Measurements from ENCODE around the gene RCAN1. TPM values are rescaled to one million over a fixed set of nuclear protein-coding genes. Genes with fewer than 3 reads are reported as not detected.
A peak's percentile ranks its signal among the peaks of the same experiment; 100 is the strongest.

The RCAN1 gene
- total RNA-seq, 2 donors from 2014 or later: 20.8 to 29.0 TPM

DNA sequence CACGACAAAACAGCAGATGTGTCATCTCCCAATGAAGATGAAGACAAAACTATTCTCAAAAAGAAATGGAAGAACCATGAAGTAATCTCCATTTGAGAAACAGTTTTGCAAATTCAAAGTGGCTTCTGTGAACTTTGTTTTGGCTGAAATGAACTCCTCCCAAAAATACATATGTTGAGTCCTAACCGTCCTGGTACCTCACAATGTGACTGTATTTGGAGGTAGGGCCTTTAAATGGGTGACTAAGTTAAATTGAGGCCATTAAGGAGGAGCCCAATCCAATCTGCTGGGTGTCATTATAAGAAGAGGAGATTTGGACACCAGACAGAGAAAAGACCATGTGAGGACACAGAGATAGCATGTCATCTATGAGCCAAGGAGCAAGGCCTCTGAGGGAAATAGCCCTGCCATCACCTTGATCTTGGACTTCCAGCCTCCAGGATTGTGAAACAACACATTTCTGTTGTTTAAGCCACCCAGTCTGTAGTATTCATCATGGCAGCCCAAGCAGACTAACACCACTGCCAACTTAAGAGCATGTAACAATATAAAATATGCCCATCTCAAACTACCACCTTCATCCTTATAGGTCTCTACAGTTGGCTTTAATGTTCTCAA lies 64.6 kb downstream of the RCAN1 start:
- H3K4me1 ChIP-seq: peaks cover 17% of the 10 kb centered on the region
- intact Hi-C loops (cut with DNase I): no loop called here

DNA sequence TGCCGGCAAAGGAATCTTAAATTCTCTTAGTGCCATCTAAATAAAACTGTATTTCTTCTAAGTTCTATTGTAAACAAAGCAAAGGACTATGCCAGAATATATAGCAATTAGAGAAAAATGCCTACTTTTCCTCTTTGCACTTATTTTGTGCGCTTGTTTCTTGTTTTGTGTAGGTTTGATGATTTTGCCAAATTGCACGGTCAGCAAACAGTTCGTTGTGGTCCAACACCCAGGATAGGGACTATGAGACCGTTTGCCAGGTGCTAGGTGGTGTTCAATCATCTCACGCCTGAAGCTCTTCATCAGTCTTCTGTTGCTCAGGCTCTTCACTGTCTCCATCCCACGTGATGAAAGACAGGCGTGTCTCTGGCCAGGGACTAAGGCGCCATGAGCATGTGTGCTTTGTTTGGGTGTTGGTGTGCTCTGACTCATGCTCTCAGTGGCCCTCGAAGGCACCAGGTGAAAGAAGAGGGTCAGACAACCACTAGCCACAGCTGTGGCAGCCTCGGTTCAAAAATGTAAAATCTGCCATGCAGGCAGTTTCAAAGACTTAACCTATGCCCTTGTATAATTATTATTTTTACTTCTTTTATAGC lies 66.0 kb downstream of the RCAN1 start:
- intact Hi-C loops (cut with DNase I): no loop called here
- Histone ChIP-seq H3K27ac (no peak overlapping the region), H3K9me3 (no peaks in the 10 kb centered on the region), H3K27me3 (no peaks in the 10 kb centered on the region), H3K36me3 (replicated peaks in 1 of 2; ENCODE audit: insufficient read depth in 1 of 2, low read depth in 2 of 2) (no peaks in the 10 kb centered on the region), H3K4me3 (no peak overlapping the region), H3K4me1 (peaks cover 28% of the 10 kb centered on the region)
- TF ChIP-seq, protein P1, sequence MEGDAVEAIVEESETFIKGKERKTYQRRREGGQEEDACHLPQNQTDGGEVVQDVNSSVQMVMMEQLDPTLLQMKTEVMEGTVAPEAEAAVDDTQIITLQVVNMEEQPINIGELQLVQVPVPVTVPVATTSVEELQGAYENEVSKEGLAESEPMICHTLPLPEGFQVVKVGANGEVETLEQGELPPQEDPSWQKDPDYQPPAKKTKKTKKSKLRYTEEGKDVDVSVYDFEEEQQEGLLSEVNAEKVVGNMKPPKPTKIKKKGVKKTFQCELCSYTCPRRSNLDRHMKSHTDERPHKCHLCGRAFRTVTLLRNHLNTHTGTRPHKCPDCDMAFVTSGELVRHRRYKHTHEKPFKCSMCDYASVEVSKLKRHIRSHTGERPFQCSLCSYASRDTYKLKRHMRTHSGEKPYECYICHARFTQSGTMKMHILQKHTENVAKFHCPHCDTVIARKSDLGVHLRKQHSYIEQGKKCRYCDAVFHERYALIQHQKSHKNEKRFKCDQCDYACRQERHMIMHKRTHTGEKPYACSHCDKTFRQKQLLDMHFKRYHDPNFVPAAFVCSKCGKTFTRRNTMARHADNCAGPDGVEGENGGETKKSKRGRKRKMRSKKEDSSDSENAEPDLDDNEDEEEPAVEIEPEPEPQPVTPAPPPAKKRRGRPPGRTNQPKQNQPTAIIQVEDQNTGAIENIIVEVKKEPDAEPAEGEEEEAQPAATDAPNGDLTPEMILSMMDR (IDR thresholded peaks at IDR 0.05): no peak
- DNase-seq (no peak), ATAC-seq (no peak)
- 90 to 92% methylated on average over 11 of the region's 11 CpGs for WGBS, 2 donors

More for the DNA sequence above, 64.6 kb downstream of the RCAN1 start:
- no peak overlapping the region for H3K4me3 ChIP-seq
- no peak for DNase-seq
- H3K27ac ChIP-seq: no peak overlapping the region
- WGBS, 2 donors: 71 to 94% methylated on average over 2 of the region's 2 CpGs
- no peak for ATAC-seq
- H3K9me3 ChIP-seq: no peaks in the 10 kb centered on the region
- H3K36me3 ChIP-seq (replicated peaks in 1 of 2; ENCODE audit: insufficient read depth in 1 of 2, low read depth in 2 of 2): no peaks in the 10 kb centered on the region
- H3K27me3 ChIP-seq: no peaks in the 10 kb centered on the region
- TF ChIP-seq POLR2A (IDR thresholded peaks at IDR 0.05): no peak
- TF ChIP-seq, protein P1 (IDR thresholded peaks at IDR 0.05): no peak

DNA sequence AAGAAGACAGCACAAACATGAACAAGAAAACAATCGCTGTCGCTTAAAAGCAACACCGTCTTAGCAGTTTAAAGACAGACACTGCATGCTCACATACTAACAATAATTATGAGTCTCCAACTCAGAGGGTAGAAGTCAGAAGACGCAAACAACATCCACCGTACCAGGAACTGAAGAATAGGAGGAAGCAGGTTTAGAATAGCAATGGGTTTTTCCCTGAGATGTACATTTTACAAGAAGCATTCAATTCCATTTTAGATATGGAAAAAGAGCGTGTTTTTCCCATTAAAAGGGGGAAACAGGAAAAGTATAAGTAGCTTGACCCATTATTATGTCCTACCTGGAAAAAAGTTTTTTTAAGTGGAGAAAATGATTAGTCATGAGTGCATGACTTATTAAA lies 68.4 kb downstream of the RCAN1 start:
- 77 to 90% methylated on average over 6 of the region's 6 CpGs for WGBS, 2 donors
- intact Hi-C loops (cut with DNase I): no loop called here

DNA sequence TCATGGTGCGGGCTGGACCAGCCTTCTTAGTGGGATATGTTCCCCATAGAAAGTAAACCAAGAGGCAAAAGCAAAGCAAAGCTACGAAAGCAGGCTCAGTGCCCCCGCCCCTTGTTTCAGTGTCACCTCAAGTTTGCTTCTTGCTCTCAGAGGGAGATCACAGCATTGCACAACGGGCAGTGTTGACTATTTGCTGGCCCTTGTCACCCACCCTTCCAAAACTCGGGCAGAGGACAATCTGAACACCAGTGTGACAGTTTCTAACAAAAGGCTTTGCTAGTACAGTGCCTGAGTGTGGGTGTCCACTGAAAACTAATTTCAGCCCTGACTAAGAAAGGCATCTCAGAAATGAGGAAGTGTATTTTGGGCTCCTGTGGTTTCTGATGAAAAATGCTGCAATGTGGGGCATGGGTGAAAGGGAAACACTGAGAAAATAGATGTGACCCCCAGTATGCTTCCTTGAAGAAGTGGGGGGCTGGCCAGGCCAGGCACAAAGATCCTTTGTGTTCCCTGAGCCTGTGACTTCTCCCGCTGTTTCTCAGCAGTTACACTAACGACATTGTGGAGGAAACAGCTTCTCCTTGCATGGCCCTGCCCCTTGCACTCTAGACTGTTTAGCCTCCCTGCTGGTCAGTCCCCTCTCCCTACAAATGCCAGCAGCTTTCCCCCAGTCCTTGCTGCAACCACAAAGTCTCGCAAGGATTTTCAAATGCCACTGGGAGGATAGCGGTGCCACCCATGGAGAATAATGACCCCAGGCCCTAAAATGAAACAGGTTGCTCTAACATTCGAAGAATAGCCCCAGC lies 69.6 kb downstream of the RCAN1 start:
- 48 to 74% methylated on average over 10 of the region's 10 CpGs for WGBS, 2 donors
- H3K27me3 ChIP-seq: no peaks in the 10 kb centered on the region
- TF ChIP-seq POLR2A (IDR thresholded peaks at IDR 0.05): peak in 2 of 3 donors; percentile 21 to 37
- TF ChIP-seq, protein P1 (IDR thresholded peaks at IDR 0.05): no peak
- no peaks in the 10 kb centered on the region for H3K36me3 ChIP-seq (replicated peaks in 1 of 2; ENCODE audit: insufficient read depth in 1 of 2, low read depth in 2 of 2)
- peaks cover 29% of the 10 kb centered on the region for H3K4me1 ChIP-seq
- ATAC-seq (peak; percentile 74), DNase-seq (peak; percentile 38 to 69 (median 53))
- no peaks in the 10 kb centered on the region for H3K9me3 ChIP-seq
- H3K27ac ChIP-seq: peak overlapping the region; percentile 62 to 85 (median 75)
- H3K4me3 ChIP-seq: no peak overlapping the region
- intact Hi-C loops (cut with DNase I): no loop called here

More for the DNA sequence above, 68.4 kb downstream of the RCAN1 start:
- H3K36me3 ChIP-seq (replicated peaks in 1 of 2; ENCODE audit: insufficient read depth in 1 of 2, low read depth in 2 of 2): no peaks in the 10 kb centered on the region
- H3K27me3 ChIP-seq: no peaks in the 10 kb centered on the region
- ATAC-seq (no peak), DNase-seq (no peak)
- H3K4me3 ChIP-seq: no peak overlapping the region
- H3K27ac ChIP-seq: peak overlapping the region in 3 of 4 donors; percentile 36 to 85 (median 69)
- no peak for TF ChIP-seq POLR2A (IDR thresholded peaks at IDR 0.05)
- TF ChIP-seq, protein P1 (IDR thresholded peaks at IDR 0.05): no peak
- H3K9me3 ChIP-seq: no peaks in the 10 kb centered on the region
- H3K4me1 ChIP-seq: peaks cover 29% of the 10 kb centered on the region

All from body of pancreas (tissue), 4 donors.